ENCODE data around the gene RET. TPM values are rescaled to one million over a fixed set of nuclear protein-coding genes. Genes with fewer than 3 reads are reported as not detected.

RET gene
- total and polyA plus RNA-seq, 2 donors from 2014 or later, result 1.1 to 3.1 TPM

DNA sequence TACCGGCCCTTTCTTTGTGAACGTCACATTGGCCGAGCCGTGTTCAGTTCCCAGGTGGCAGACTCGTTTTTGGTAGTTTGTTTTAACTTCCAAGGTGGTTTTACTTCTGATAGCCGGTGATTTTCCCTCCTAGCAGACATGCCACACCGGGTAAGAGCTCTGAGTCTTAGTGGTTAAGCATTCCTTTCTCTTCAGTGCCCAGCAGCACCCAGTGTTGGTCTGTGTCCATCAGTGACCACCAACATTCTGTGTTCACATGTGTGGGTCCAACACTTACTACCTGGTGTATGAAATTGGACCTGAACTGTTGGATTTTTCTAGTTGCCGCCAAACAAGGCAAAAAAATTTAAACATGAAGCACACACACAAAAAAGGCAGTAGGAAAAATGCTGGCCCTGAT lies 51.5 kb downstream of the RET start:
- TF ChIP-seq, protein P1, sequence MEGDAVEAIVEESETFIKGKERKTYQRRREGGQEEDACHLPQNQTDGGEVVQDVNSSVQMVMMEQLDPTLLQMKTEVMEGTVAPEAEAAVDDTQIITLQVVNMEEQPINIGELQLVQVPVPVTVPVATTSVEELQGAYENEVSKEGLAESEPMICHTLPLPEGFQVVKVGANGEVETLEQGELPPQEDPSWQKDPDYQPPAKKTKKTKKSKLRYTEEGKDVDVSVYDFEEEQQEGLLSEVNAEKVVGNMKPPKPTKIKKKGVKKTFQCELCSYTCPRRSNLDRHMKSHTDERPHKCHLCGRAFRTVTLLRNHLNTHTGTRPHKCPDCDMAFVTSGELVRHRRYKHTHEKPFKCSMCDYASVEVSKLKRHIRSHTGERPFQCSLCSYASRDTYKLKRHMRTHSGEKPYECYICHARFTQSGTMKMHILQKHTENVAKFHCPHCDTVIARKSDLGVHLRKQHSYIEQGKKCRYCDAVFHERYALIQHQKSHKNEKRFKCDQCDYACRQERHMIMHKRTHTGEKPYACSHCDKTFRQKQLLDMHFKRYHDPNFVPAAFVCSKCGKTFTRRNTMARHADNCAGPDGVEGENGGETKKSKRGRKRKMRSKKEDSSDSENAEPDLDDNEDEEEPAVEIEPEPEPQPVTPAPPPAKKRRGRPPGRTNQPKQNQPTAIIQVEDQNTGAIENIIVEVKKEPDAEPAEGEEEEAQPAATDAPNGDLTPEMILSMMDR (IDR thresholded peaks at IDR 0.05; ENCODE audit: borderline replicate concordance, extremely low read depth, insufficient read depth), result no peak
- Histone ChIP-seq H3K36me3 (ENCODE audit: control insufficient read depth in 2 of 3, insufficient read depth in 3 of 3, low read length in 3 of 3) (no peaks in the 10 kb centered on the region), H3K27me3 (ENCODE audit: control insufficient read depth, insufficient read depth, low read length) (no peaks in the 10 kb centered on the region), H3K9me3 (ENCODE audit: control insufficient read depth in 2 of 3, insufficient read depth in 1 of 3, low read length in 3 of 3) (no peaks in the 10 kb centered on the region), H3K9ac (ENCODE audit: low read length in 3 of 3) (no peak overlapping the region), H3K27ac (ENCODE audit: low read depth in 2 of 2, low read length in 2 of 2) (no peak overlapping the region), H3K4me1 (ENCODE audit: control insufficient read depth in 2 of 3, insufficient read depth in 2 of 3, low read depth in 1 of 3, low read length in 3 of 3) (no peaks in the 10 kb centered on the region), H3K4me3 (ENCODE audit: low read length in 3 of 3) (no peak overlapping the region)
- DNase-seq, result no peak
- FAIRE-seq, result no peak
- intact Hi-C loops (cut with DNase I), result no loop called here

DNA sequence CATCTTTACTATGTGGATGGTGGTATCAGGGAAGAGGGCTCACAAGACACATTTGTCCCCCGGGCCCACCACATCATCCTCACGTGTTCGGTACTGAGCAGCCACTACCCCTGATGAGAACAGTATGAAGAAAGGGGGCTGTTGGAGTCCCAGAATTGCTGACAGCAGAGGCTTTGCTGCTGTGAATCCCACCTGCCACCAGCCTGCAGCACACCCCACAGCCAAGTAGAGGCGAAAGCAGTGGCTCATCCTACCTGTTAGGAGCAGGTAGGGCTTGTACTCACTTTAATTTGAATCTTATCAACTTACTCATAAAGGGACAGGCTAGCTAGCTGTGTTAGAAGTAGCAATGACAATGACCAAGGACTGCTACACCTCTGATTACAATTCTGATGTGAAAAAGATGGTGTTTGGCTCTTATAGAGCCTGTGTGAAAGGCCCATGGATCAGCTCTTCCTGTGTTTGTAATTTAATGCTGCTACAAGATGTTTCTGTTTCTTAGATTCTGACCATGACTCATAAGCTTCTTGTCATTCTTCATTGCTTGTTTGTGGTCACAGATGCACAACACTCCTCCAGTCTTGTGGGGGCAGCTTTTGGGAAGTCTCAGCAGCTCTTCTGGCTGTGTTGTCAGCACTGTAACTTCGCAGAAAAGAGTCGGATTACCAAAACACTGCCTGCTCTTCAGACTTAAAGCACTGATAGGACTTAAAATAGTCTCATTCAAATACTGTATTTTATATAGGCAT lies 52.3 kb downstream of the RET start:
- no peak overlapping the region for H3K4me3 ChIP-seq (ENCODE audit: low read length in 3 of 3)
- no peaks in the 10 kb centered on the region for H3K27me3 ChIP-seq (ENCODE audit: control insufficient read depth, insufficient read depth, low read length)
- H3K36me3 ChIP-seq (ENCODE audit: control insufficient read depth in 2 of 3, insufficient read depth in 3 of 3, low read length in 3 of 3), result no peaks in the 10 kb centered on the region
- H3K27ac ChIP-seq (ENCODE audit: low read depth in 2 of 2, low read length in 2 of 2), result no peak overlapping the region
- DNase-seq, result peak in 3 of 5 donors; percentile 20 to 60 (median 48)
- no peak for FAIRE-seq
- H3K4me1 ChIP-seq (ENCODE audit: control insufficient read depth in 2 of 3, insufficient read depth in 2 of 3, low read depth in 1 of 3, low read length in 3 of 3), result no peaks in the 10 kb centered on the region
- no peaks in the 10 kb centered on the region for H3K9me3 ChIP-seq (ENCODE audit: control insufficient read depth in 2 of 3, insufficient read depth in 1 of 3, low read length in 3 of 3)
- H3K9ac ChIP-seq (ENCODE audit: low read length in 3 of 3), result no peak overlapping the region
- TF ChIP-seq, protein P1 (IDR thresholded peaks at IDR 0.05; ENCODE audit: borderline replicate concordance, extremely low read depth, insufficient read depth), result no peak
- intact Hi-C loops (cut with DNase I), result no loop called here

- intact Hi-C loops (cut with DNase I), result no loop called here
- Histone ChIP-seq H3K4me3 (ENCODE audit: low read length in 3 of 3) (no peak overlapping the region), H3K9ac (ENCODE audit: low read length in 3 of 3) (no peak overlapping the region), H3K36me3 (ENCODE audit: control insufficient read depth in 2 of 3, insufficient read depth in 3 of 3, low read length in 3 of 3) (no peaks in the 10 kb centered on the region), H3K9me3 (ENCODE audit: control insufficient read depth in 2 of 3, insufficient read depth in 1 of 3, low read length in 3 of 3) (no peaks in the 10 kb centered on the region), H3K4me1 (ENCODE audit: control insufficient read depth in 2 of 3, insufficient read depth in 2 of 3, low read depth in 1 of 3, low read length in 3 of 3) (no peaks in the 10 kb centered on the region), H3K27me3 (ENCODE audit: control insufficient read depth, insufficient read depth, low read length) (no peaks in the 10 kb centered on the region), H3K27ac (ENCODE audit: low read depth in 2 of 2, low read length in 2 of 2) (no peak overlapping the region)
- TF ChIP-seq, protein P1 (IDR thresholded peaks at IDR 0.05; ENCODE audit: borderline replicate concordance, extremely low read depth, insufficient read depth), result no peak
- DNase-seq (peak in 2 of 5 donors; percentile 34 to 66), FAIRE-seq (no peak)
These were observed 53.9 kb downstream of the RET start for GRCh38 chr10:43130770-43131171.
